HUES64 (cell line): ENCODE results near the gene RAET1G.
A peak's percentile ranks its signal among the peaks of the same experiment; 100 is the strongest.
"Not testable (repeated sequence)": the region's sequence is repeated elsewhere in the genome, so short reads cannot be mapped to it uniquely, and the experiment has no call there.

Source experiments
- H3K27ac ChIP-seq: 2 replicates; pipeline ENCODE4 v1.7.0; 2013; ENCODE audit warnings: low read depth, low read length, inconsistent platforms
- H3K27me3 ChIP-seq: 2 replicates; pipeline ENCODE4 v1.6.1; 2013; ENCODE audit warnings: mild to moderate bottlenecking, low read length; ENCODE audit not compliant: insufficient read depth
- H3K36me3 ChIP-seq: 2 replicates; pipeline ENCODE4 v1.6.1; 2013; ENCODE audit warnings: mild to moderate bottlenecking, low read length; ENCODE audit not compliant: insufficient read depth
- H3K4me1 ChIP-seq: 2 replicates; pipeline ENCODE4 v1.6.1; 2013; ENCODE audit warnings: mild to moderate bottlenecking, low read length, moderate library complexity; ENCODE audit not compliant: insufficient read depth
- H3K4me3 ChIP-seq: 2 replicates; pipeline ENCODE4 v1.5.1; 2013; ENCODE audit warnings: mild to moderate bottlenecking, low read length, moderate library complexity
- H3K9ac ChIP-seq: 2 replicates; pipeline ENCODE4 v1.6.1; 2013; ENCODE audit warnings: mild to moderate bottlenecking, low read depth, low read length
- H3K9me3 ChIP-seq: 2 replicates; pipeline ENCODE4 v1.6.1; 2013; ENCODE audit warnings: low read depth, low read length; ENCODE audit not compliant: insufficient read depth
- WGBS: fragments of 150-250, 120-280 bp; methylation state at CpG from one replicate; pipeline ENCODE4 v1.1.7; 2013; ENCODE audit warnings: missing lambda C conversion rate; 5-methylcytosine and 5-hydroxymethylcytosine counted together

The RAET1G gene

GRCh38 chr6:149939909-149940671 is 17.2 kb upstream of the RAET1G start:
- Histone ChIP-seq H3K4me1 (no peaks in the 10 kb centered on the region), H3K36me3 (no peaks in the 10 kb centered on the region), H3K4me3 (no peak overlapping the region), H3K9me3 (peaks cover 3% of the 10 kb centered on the region; the same call in 1 of the 2 replicates), H3K27ac (no peak overlapping the region), H3K9ac (no peak overlapping the region), H3K27me3 (peaks cover 93% of the 10 kb centered on the region)
- 39% methylated on average over 6 of the region's 6 CpGs for WGBS

- peaks cover 99% of the 10 kb centered on the region for H3K27me3 ChIP-seq
- no peak overlapping the region for H3K4me3 ChIP-seq
- no peaks in the 10 kb centered on the region for H3K36me3 ChIP-seq
- no peaks in the 10 kb centered on the region for H3K4me1 ChIP-seq
- H3K9ac ChIP-seq = no peak overlapping the region
- H3K9me3 ChIP-seq = peaks cover 3% of the 10 kb centered on the region; the same call in 1 of the 2 replicates
- no peak overlapping the region for H3K27ac ChIP-seq
- 31% methylated on average over 5 of the region's 5 CpGs for WGBS
These were observed 16.4 kb upstream of the RAET1G start for GRCh38 chr6:149939356-149939648.

GRCh38 chr6:149938571-149939355 is 15.8 kb upstream of the RAET1G start:
- no peak overlapping the region for H3K27ac ChIP-seq
- 2% methylated on average over 58 of the region's 58 CpGs for WGBS
- H3K4me3 ChIP-seq = peak overlapping the region; percentile 49
- H3K27me3 ChIP-seq = peaks cover 99% of the 10 kb centered on the region
- H3K36me3 ChIP-seq = no peaks in the 10 kb centered on the region
- no peaks in the 10 kb centered on the region for H3K4me1 ChIP-seq
- H3K9me3 ChIP-seq = peaks cover 3% of the 10 kb centered on the region; the same call in 1 of the 2 replicates
- H3K9ac ChIP-seq = no peak overlapping the region; the same call in 1 of the 2 replicates

GRCh38 chr6:149938013-149938570 is 15.2 kb upstream of the RAET1G start:
- Histone ChIP-seq H3K4me3 (peak overlapping the region; percentile 49), H3K27me3 (peaks cover 99% of the 10 kb centered on the region)
- H3K9me3 ChIP-seq, H3K36me3 ChIP-seq, H3K9ac ChIP-seq, H3K4me1 ChIP-seq, H3K27ac ChIP-seq: not testable (repeated sequence)
- WGBS = 4% methylated on average over 15 of the region's 20 CpGs

DNA sequence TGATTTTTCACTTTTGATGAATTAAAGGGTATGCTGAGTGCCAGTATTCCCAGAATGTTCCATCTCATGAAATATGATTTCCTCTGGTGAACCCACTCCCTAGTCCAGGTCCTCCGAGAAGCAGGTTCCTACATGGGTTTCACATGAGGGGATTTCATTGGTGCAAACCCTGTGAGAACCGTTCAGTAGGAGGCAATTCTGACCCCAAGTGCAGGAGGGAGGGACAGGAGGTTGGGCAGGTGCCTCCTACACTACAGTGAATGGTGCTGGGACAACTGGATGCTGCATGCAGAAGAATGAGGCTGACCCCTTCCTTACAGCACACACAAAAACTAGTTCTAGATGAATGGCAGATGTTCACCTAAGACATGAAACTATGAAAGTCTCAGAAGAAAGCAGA is 13.8 kb upstream of the RAET1G start:
- H3K9ac ChIP-seq = no peak overlapping the region
- no peaks in the 10 kb centered on the region for H3K36me3 ChIP-seq
- no peaks in the 10 kb centered on the region for H3K4me1 ChIP-seq
- 44% methylated on average over 2 of the region's 2 CpGs for WGBS
- H3K9me3 ChIP-seq = peaks cover 3% of the 10 kb centered on the region; the same call in 1 of the 2 replicates
- H3K27ac ChIP-seq = no peak overlapping the region
- H3K27me3 ChIP-seq = peaks cover 95% of the 10 kb centered on the region
- no peak overlapping the region for H3K4me3 ChIP-seq

DNA sequence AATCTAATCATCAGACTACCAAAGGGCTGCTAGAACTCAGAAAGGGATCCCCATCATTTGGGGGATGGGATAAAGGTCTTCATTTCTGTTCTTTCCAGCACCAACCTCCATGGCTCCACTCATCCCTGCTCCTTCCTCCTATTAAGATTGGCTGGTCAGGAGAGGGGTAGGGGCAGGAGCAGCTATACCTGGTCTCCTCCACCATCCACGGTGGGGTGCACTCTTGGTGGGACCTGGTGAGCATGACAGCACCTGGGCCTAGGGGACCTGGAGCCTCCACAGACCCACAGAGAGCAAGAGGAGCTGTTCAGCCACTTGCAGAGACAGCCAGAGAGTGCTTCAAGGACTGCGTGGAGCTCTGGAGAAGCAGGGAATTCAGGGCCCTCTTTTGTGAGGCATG is 12.7 kb upstream of the RAET1G start:
- no peaks in the 10 kb centered on the region for H3K4me1 ChIP-seq
- peaks cover 95% of the 10 kb centered on the region for H3K27me3 ChIP-seq
- H3K27ac ChIP-seq = no peak overlapping the region
- peaks cover 3% of the 10 kb centered on the region; the same call in 1 of the 2 replicates for H3K9me3 ChIP-seq
- no peaks in the 10 kb centered on the region for H3K36me3 ChIP-seq
- 46% methylated on average over 2 of the region's 2 CpGs for WGBS
- no peak overlapping the region for H3K9ac ChIP-seq
- H3K4me3 ChIP-seq = no peak overlapping the region

DNA sequence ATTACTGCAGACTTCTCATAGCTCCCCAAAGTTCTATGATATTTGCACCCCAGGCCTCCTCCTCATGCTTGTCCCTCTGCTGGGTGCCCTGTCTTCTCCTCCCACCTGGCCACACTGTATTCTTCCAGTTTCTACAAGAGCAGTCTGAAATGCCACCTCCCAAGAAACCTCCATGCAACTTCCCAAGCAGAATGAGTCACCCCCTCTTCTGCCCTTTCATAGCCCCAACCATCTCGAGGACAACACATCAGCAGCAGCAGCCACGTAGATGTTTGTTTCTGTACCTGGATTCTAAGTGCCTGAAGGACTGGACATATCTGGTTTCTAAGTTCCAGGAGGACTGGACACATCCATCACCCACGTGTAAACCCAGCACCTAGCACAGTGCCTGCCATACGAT is 12.3 kb upstream of the RAET1G start:
- Histone ChIP-seq H3K4me3 (no peak overlapping the region), H3K36me3 (no peaks in the 10 kb centered on the region), H3K27me3 (peaks cover 95% of the 10 kb centered on the region), H3K27ac (no peak overlapping the region), H3K9me3 (peaks cover 3% of the 10 kb centered on the region; the same call in 1 of the 2 replicates), H3K9ac (no peak overlapping the region), H3K4me1 (no peaks in the 10 kb centered on the region)
- WGBS = 38% methylated on average over 4 of the region's 4 CpGs

- no peaks in the 10 kb centered on the region for H3K36me3 ChIP-seq
- H3K4me3 ChIP-seq = no peak overlapping the region
- peaks cover 95% of the 10 kb centered on the region for H3K27me3 ChIP-seq
- H3K9me3 ChIP-seq = peaks cover 3% of the 10 kb centered on the region; the same call in 1 of the 2 replicates
- H3K4me1 ChIP-seq = no peaks in the 10 kb centered on the region
- WGBS = 43% methylated on average over 11 of the region's 11 CpGs
- H3K27ac ChIP-seq = no peak overlapping the region
- H3K9ac ChIP-seq = no peak overlapping the region
These were observed 11.6 kb upstream of the RAET1G start for GRCh38 chr6:149934249-149935156.

DNA sequence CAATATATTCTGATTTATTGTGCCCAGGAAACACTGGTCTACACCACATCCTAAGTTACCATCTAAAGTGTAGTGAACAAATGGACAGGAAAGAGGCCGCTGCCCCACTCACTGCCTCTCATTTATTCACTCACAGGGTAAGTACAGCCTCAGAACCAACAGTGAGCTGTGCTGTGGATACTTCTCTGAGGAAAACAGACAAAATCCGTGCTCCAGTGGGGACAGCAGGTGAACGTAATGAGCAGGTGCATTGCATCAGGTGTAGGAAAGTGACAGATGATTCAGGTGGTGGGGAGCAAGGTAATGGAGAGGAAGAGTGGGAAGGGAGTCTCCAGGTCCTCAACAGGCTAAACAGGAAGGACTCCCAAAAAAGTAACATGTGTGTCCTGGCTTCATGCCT is 10.5 kb upstream of the RAET1G start:
- no peaks in the 10 kb centered on the region for H3K4me1 ChIP-seq
- H3K27ac ChIP-seq = no peak overlapping the region
- H3K9ac ChIP-seq = no peak overlapping the region
- no peak overlapping the region for H3K4me3 ChIP-seq
- H3K27me3 ChIP-seq = peaks cover 92% of the 10 kb centered on the region
- peaks cover 2% of the 10 kb centered on the region; the same call in 1 of the 2 replicates for H3K9me3 ChIP-seq
- 42% methylated on average over 3 of the region's 3 CpGs for WGBS
- no peaks in the 10 kb centered on the region for H3K36me3 ChIP-seq

- no peaks in the 10 kb centered on the region for H3K4me1 ChIP-seq
- H3K27ac ChIP-seq = no peak overlapping the region
- H3K36me3 ChIP-seq = no peaks in the 10 kb centered on the region
- H3K27me3 ChIP-seq = peaks cover 88% of the 10 kb centered on the region
- no peak overlapping the region for H3K9ac ChIP-seq
- H3K4me3 ChIP-seq = no peak overlapping the region
- WGBS = 61% methylated on average over 5 of the region's 5 CpGs
- no peaks in the 10 kb centered on the region for H3K9me3 ChIP-seq
These were observed 10.1 kb upstream of the RAET1G start for GRCh38 chr6:149933036-149933435.
